Caco-2 (cell line): ENCODE data around the gene FRA10AC1. TPM values are rescaled to one million over a fixed set of nuclear protein-coding genes. Genes with fewer than 3 reads are reported as not detected.

Experiments used
- BruUV-seq: library from RNA; stranded (reverse); fragments of 400-500 nt; replicated peaks from 2 replicates; lab custom pipeline; 2021; lab: Mats Ljungman, UMichigan
- CTCF ChIA-PET: fragments of 300-600 bp; sonication (Branson Sonifier 250); formaldehyde crosslinking; loops from one replicate; lab custom pipeline; 2022; ENCODE audit warnings: antibody characterized with exemption; lab: Charles Lee
- POLR2A ChIA-PET: fragments of 300-600 bp; sonication (Branson Sonifier 250); formaldehyde crosslinking; loops from one replicate; lab custom pipeline; 2022; ENCODE audit warnings: antibody characterized with exemption; lab: Charles Lee
- DNase-seq, 2 experiments: peaks; one replicate each; pipeline versions ENCODE4 v3.0.0 to v3.0.0-alpha.2; 2020 to 2022
- H3K27me3 ChIP-seq: replicated peaks from 2 replicates; pipeline ENCODE4 v1.6.0; 2011; ENCODE audit warnings: low read length; ENCODE audit not compliant: control insufficient read depth, insufficient read depth
- H3K36me3 ChIP-seq: 2 replicates; pipeline ENCODE4 v1.5.1; 2011; ENCODE audit warnings: low read length; ENCODE audit not compliant: control insufficient read depth, insufficient read depth
- H3K4me1 ChIP-seq: fragments of 250-450 bp; sonication (Bioruptor Pico); 2 replicates; pipeline ENCODE4 v1.5.1; 2020; ENCODE audit warnings: mild to moderate bottlenecking
- H3K4me3 ChIP-seq: 2 replicates; pipeline ENCODE4 v1.5.1; 2011; ENCODE audit warnings: low read depth, mild to moderate bottlenecking, control low read depth, low read length
- H3K9me3 ChIP-seq: fragments of 250-450 bp; sonication (Bioruptor Pico); 2 replicates; pipeline ENCODE4 v1.5.1; 2020; ENCODE audit warnings: mild to moderate bottlenecking, moderate library complexity
- H3K27ac Mint-ChIP-seq: one replicate; pipeline ENCODE4 v1.8.0; 2022; ENCODE audit warnings: mixed read lengths; ENCODE audit not compliant: unreplicated experiment
- H3K27me3 Mint-ChIP-seq: one replicate; pipeline ENCODE4 v1.8.0; 2022; ENCODE audit warnings: mixed read lengths; ENCODE audit not compliant: insufficient read depth, unreplicated experiment
- H3K36me3 Mint-ChIP-seq: one replicate; pipeline ENCODE4 v1.8.0; 2022; ENCODE audit warnings: mild to moderate bottlenecking, mixed read lengths; ENCODE audit not compliant: insufficient read depth, unreplicated experiment
- H3K4me1 Mint-ChIP-seq: one replicate; pipeline ENCODE4 v1.8.0; 2022; ENCODE audit warnings: low read depth, mixed read lengths; ENCODE audit not compliant: unreplicated experiment
- H3K4me3 Mint-ChIP-seq: one replicate; pipeline ENCODE4 v1.8.0; 2022; ENCODE audit warnings: mild to moderate bottlenecking, moderate library complexity, mixed read lengths; ENCODE audit not compliant: unreplicated experiment
- H3K9me3 Mint-ChIP-seq: one replicate; pipeline ENCODE4 v1.8.0; 2022; ENCODE audit warnings: mixed read lengths; ENCODE audit not compliant: unreplicated experiment
- intact Hi-C: fragments of 100-400 bp; cut with micrococcal nuclease; formaldehyde crosslinking; loops from one replicate; pipeline ENCODE4 v1.10.0; 2022; ENCODE audit not compliant: unreplicated experiment
- total RNA-seq: library from RNA; stranded (reverse); gene quantifications from 2 replicates; pipeline ENCODE4 v1.2.3, GENCODE V29; 2022
- TF ChIP-seq, protein P1 (sequence below), 2 experiments: fragments of 200-600 bp in 1 of 2; IDR thresholded peaks; 1 replicate in 1 of 2; 2 replicates in 1 of 2; pipeline versions ENCODE4 v1.5.1 to v1.8.0; 2011 to 2022; ENCODE audit warnings: antibody characterized with exemption in 1 of 2, control low read depth in 1 of 2, inconsistent platforms in 1 of 2, low read depth in 1 of 2, low read length in 1 of 2, mild to moderate bottlenecking in 1 of 2, moderate library complexity in 1 of 2; ENCODE audit not compliant: insufficient read depth in 1 of 2, severe bottlenecking in 1 of 2, unreplicated experiment in 1 of 2

Gene FRA10AC1
- total RNA-seq, 1 experiment from 2014 or later, result 12.5 TPM

DNA sequence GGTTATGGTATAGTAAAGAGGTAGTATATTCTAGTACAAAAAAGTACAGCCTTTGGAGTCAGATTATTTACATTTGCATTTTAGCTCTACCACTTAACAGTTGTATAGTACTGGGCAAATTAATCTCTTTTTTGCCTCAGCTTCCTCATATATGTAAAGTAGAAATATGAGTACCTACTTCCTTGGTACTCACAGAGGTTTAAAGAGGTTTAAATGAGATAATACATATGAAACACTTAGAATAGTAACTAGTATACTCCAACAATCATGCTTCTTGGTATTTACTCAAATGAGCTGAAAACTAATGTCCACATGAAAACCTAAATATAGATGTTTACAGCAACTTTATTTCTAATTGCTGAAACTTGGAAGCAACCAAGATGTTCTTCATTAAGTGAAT lies 14.7 kb downstream of the FRA10AC1 start:
- no peaks in the 10 kb centered on the region; the same call in 1 of the 2 replicates for H3K36me3 ChIP-seq
- H3K27me3 Mint-ChIP-seq, result no peaks in the 10 kb centered on the region
- no peak overlapping the region for H3K27ac Mint-ChIP-seq

GRCh38 chr10:93680412-93681047 lies 21.9 kb downstream of the FRA10AC1 start:
- H3K4me3 ChIP-seq, result no peak overlapping the region
- no peaks in the 10 kb centered on the region for H3K27me3 Mint-ChIP-seq
- intact Hi-C loops, result loop anchor here (1.0 kb wide), 4 partner anchors 126 to 304 kb away; no protein-coding TSS in a partner anchor

More for the DNA sequence above, 14.7 kb downstream of the FRA10AC1 start:
- no TSS peak for BruUV-seq
- POLR2A ChIA-PET, result no interaction called here
- no peak for DNase-seq
- H3K9me3 ChIP-seq, result no peaks in the 10 kb centered on the region; the same call in 1 of the 2 replicates
- H3K4me3 ChIP-seq, result no peak overlapping the region
- intact Hi-C loops, result no loop called here
- no peaks in the 10 kb centered on the region for H3K4me1 ChIP-seq
- TF ChIP-seq, protein P1, sequence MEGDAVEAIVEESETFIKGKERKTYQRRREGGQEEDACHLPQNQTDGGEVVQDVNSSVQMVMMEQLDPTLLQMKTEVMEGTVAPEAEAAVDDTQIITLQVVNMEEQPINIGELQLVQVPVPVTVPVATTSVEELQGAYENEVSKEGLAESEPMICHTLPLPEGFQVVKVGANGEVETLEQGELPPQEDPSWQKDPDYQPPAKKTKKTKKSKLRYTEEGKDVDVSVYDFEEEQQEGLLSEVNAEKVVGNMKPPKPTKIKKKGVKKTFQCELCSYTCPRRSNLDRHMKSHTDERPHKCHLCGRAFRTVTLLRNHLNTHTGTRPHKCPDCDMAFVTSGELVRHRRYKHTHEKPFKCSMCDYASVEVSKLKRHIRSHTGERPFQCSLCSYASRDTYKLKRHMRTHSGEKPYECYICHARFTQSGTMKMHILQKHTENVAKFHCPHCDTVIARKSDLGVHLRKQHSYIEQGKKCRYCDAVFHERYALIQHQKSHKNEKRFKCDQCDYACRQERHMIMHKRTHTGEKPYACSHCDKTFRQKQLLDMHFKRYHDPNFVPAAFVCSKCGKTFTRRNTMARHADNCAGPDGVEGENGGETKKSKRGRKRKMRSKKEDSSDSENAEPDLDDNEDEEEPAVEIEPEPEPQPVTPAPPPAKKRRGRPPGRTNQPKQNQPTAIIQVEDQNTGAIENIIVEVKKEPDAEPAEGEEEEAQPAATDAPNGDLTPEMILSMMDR (IDR thresholded peaks at IDR 0.05; ENCODE audit: insufficient read depth in 1 of 2, low read depth in 1 of 2, low read length in 1 of 2, severe bottlenecking in 1 of 2, unreplicated experiment in 1 of 2), result no peak
- H3K27me3 ChIP-seq, result no peaks in the 10 kb centered on the region
- H3K4me1 Mint-ChIP-seq, result no peaks in the 10 kb centered on the region
- H3K36me3 Mint-ChIP-seq, result peaks cover under 1% of the 10 kb centered on the region
- no peaks in the 10 kb centered on the region for H3K9me3 Mint-ChIP-seq
- no peak overlapping the region for H3K4me3 Mint-ChIP-seq
- CTCF ChIA-PET, result no interaction called here

DNA sequence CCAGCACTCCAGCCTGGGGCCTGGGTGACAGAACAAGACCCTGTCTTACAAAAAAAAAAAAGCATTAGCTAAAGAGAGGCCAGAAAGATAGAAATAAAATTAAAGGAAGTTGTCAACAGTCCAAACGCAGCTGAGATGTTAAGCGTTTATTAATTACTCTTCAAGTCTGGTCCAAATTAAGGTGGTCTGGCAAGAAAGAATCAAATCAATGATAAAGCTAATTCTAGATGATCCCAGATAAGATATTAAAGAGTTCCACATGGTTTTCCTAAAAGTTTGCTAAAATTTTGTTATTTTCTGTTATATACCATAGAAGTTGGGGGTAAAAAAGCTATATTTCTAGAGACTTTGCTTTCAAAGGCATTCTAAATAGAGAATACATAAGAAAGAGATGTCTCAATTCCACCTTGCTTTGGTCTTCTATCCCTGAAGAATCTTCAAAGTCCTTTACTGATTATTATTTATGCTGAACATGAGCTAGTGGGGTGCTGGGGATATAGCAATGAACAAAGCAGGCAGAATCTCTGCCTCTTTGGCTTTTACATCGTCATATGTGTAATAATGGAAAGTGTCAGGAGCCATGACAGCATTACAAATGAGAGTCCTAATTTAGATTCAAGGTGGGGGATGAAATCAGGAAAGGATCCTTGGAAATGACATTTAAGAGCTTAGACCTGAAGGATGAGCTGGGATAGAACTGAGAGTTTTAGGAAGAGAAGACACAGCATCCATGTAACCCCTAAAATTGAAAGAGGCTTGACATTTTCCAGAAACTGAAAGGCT lies 23.4 kb downstream of the FRA10AC1 start:
- H3K27ac Mint-ChIP-seq, result no peak overlapping the region
- Histone ChIP-seq H3K4me1 (peaks cover 16% of the 10 kb centered on the region; the same call in 1 of the 2 replicates), H3K27me3 (no peaks in the 10 kb centered on the region), H3K36me3 (no peaks in the 10 kb centered on the region), H3K4me3 (no peak overlapping the region), H3K9me3 (no peaks in the 10 kb centered on the region)
- no peaks in the 10 kb centered on the region for H3K9me3 Mint-ChIP-seq
- POLR2A ChIA-PET, result no interaction called here
- CTCF ChIA-PET, result interaction anchor here (1.4 to 2.3 kb wide), 2 partner anchors 124 to 197 kb away, joined by 4 to 19 read pairs; partner anchors contain the start of gene MYOF
- intact Hi-C loops, result loop anchor here (10.0 kb wide), 1 partner anchor 84 kb away; no protein-coding TSS in a partner anchor
- H3K4me1 Mint-ChIP-seq, result peaks cover 7% of the 10 kb centered on the region
- no peak overlapping the region for H3K4me3 Mint-ChIP-seq
- peaks cover 6% of the 10 kb centered on the region for H3K36me3 Mint-ChIP-seq
- no peak for DNase-seq
- TF ChIP-seq, protein P1 (IDR thresholded peaks at IDR 0.05; ENCODE audit: insufficient read depth in 1 of 2, low read depth in 1 of 2, low read length in 1 of 2, severe bottlenecking in 1 of 2, unreplicated experiment in 1 of 2), result no peak
- BruUV-seq, result no TSS peak
- H3K27me3 Mint-ChIP-seq, result no peaks in the 10 kb centered on the region

More at GRCh38 chr10:93680412-93681047, 21.9 kb downstream of the FRA10AC1 start:
- Mint-ChIP-seq H3K27ac (no peak overlapping the region), H3K9me3 (no peaks in the 10 kb centered on the region), H3K36me3 (no peaks in the 10 kb centered on the region), H3K4me3 (no peak overlapping the region), H3K4me1 (peaks cover 7% of the 10 kb centered on the region)
- no peaks in the 10 kb centered on the region for H3K36me3 ChIP-seq
- peaks cover 16% of the 10 kb centered on the region; the same call in 1 of the 2 replicates for H3K4me1 ChIP-seq
- no peaks in the 10 kb centered on the region for H3K9me3 ChIP-seq
- ChIA-PET CTCF (interaction anchor here (0.6 to 1.5 kb wide), 13 partner anchors 39 to 303 kb away, joined by 3 to 60 read pairs (median 3); partner anchors contain the start of genes FFAR4 and MYOF), POLR2A (no interaction called here)
- H3K27me3 ChIP-seq, result no peaks in the 10 kb centered on the region
- TF ChIP-seq, protein P1 (IDR thresholded peaks at IDR 0.05; ENCODE audit: insufficient read depth in 1 of 2, low read depth in 1 of 2, low read length in 1 of 2, severe bottlenecking in 1 of 2, unreplicated experiment in 1 of 2), result peak; percentile 30 to 66
- peak in 1 of 2 experiments; percentile 56 for DNase-seq
- BruUV-seq, result no TSS peak
